ENCODE results near the gene NDE1.

GRCh38 chr16:15689290-15689689 lies 39.2 kb downstream of the NDE1 start:
- TF ChIP-seq CTCF (IDR thresholded peaks at IDR 0.05 in 4 of 5, conservative IDR thresholded peaks at IDR 0.05 in 1 of 5) (no peak), POLR2A (IDR thresholded peaks at IDR 0.05) (no peak)

Data from gastrocnemius medialis (tissue), 4 donors.